ENCODE measurements around the gene UNC119. TPM values are rescaled to one million over a fixed set of nuclear protein-coding genes. Genes with fewer than 3 reads are reported as not detected.
"Not testable (repeated sequence)": the region's sequence is repeated elsewhere in the genome, so short reads cannot be mapped to it uniquely, and the experiment has no call there.

Gene UNC119
- total RNA-seq, 2 experiments from 2014 or later = 38.6 to 46.6 TPM

GRCh38 chr17:28523876-28524275, 28.5 kb downstream of the UNC119 start:
- no peak overlapping the region for H3K27ac Mint-ChIP-seq
- H3K27me3 Mint-ChIP-seq = peaks cover 2% of the 10 kb centered on the region
- CTCF ChIA-PET = no interaction called here
- no peak for DNase-seq
- H3K4me3 Mint-ChIP-seq = no peak overlapping the region
- POLR2A ChIA-PET = no interaction called here
- peaks cover 3% of the 10 kb centered on the region for H3K4me1 Mint-ChIP-seq
- H3K9me3 Mint-ChIP-seq = no peaks in the 10 kb centered on the region
- H3K36me3 Mint-ChIP-seq (ENCODE audit: low read depth) = no peaks in the 10 kb centered on the region

DNA sequence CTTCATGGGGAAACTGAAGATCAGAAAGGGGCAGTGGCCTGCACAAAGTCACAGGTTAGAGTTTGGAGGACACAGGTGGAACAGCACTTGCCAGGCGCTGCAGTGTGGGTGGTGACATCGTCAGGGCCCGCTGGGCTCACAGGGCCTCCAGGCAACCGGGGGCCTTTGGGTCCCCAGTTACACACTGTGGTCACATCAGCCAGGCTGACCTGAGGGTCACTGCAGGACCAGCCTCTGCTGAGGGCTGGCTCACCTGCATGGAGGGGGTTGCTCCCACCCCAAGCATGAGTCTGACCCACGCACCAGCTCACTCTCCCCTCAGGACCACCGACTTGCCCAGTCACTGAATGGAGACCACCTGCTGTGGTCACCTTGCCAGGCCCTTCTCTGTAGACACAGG, 29.2 kb downstream of the UNC119 start:
- H3K9me3 Mint-ChIP-seq = no peaks in the 10 kb centered on the region
- POLR2A ChIA-PET = no interaction called here

DNA sequence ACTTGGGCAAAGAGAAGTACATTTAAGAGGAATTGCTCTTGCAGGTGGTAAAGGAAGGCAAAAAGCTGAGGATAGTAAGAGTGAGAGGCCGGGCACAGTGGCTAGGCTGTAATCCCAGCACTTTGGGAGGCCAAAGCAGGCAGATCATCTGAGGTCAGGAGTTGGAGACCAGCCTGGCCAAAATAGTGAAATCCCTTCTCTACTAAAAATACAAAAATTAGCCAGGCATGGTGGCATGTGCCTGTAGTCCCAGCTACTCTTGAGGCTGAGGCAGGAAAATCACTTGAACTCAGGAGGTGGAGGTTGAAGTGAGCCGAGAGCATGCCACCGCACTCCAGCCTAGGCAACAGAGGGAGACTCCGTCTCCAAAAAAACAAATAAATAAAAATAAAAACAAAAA, 30.1 kb downstream of the UNC119 start:
- H3K27me3 Mint-ChIP-seq; CTCF ChIA-PET; H3K27ac Mint-ChIP-seq; H3K4me3 Mint-ChIP-seq; H3K9me3 Mint-ChIP-seq; H3K36me3 Mint-ChIP-seq (ENCODE audit: low read depth); H3K4me1 Mint-ChIP-seq; DNase-seq; POLR2A ChIA-PET: not testable (repeated sequence)

More for the DNA sequence above, 29.2 kb downstream of the UNC119 start:
- DNase-seq = no peak
- H3K4me3 Mint-ChIP-seq = no peak overlapping the region
- H3K27me3 Mint-ChIP-seq = peaks cover 6% of the 10 kb centered on the region
- no peak overlapping the region for H3K27ac Mint-ChIP-seq
- H3K4me1 Mint-ChIP-seq = peaks cover 4% of the 10 kb centered on the region
- no peaks in the 10 kb centered on the region for H3K36me3 Mint-ChIP-seq (ENCODE audit: low read depth)
- CTCF ChIA-PET = no interaction called here

- Mint-ChIP-seq H3K27me3 (peaks cover 9% of the 10 kb centered on the region), H3K27ac (no peak overlapping the region), H3K9me3 (no peaks in the 10 kb centered on the region), H3K4me1 (peaks cover 4% of the 10 kb centered on the region), H3K36me3 (ENCODE audit: low read depth) (no peaks in the 10 kb centered on the region), H3K4me3 (no peak overlapping the region)
- DNase-seq = no peak
- ChIA-PET POLR2A (no interaction called here), CTCF (interaction anchor here (1.8 kb wide), 1 partner anchor 27 kb away, joined by 4 read pairs; no protein-coding TSS in a partner anchor)
Observed at GRCh38 chr17:28521311-28522085, 30.9 kb downstream of the UNC119 start.

DNA sequence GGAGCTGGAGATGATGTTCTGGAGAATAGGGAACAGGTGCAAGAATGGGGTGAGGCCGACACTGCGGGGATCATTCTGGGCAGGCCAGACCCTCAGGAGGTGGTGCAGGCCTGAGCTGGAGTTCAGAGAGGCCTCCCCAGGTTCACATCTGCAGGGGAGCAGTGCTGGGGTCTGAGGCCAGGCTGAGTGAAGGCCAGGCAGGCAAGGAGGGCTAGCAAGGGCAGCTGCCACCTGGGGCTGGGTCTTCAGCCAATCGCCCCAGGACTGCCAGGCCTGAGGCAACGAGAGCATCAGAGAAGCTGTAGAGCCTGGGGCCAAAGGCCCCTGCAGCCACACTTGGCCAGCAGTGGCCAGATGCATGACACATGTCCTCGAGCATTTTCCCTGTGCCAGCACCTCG, 31.7 kb downstream of the UNC119 start:
- ChIA-PET CTCF (interaction anchor here (1.8 kb wide), 1 partner anchor 28 kb away, joined by 4 read pairs; no protein-coding TSS in a partner anchor), POLR2A (no interaction called here)
- Mint-ChIP-seq H3K4me3 (no peak overlapping the region), H3K27me3 (peaks cover 9% of the 10 kb centered on the region), H3K36me3 (ENCODE audit: low read depth) (no peaks in the 10 kb centered on the region), H3K4me1 (peaks cover 4% of the 10 kb centered on the region), H3K9me3 (peaks cover 6% of the 10 kb centered on the region), H3K27ac (no peak overlapping the region)
- no peak for DNase-seq

DNA sequence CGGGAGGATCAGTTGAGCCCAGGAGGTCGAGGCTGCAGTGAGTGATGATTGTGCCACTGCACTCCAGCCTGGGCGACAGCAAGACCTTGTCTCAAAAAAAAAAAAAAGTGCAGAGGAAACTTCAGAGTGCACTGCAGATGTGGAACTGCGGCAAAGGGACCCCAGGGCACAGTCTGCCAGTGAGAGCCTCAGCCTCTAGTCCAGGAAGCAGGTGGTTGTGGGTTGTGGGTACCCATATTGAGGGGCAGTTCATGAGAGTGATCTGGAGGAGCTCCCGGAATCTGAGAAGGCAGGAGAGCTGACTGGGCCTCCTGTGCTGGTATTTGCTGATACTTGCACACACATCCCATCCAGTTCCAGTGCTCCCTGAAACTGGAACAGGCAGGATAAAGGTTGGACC, 33.2 kb downstream of the UNC119 start:
- no peak for DNase-seq
- Mint-ChIP-seq H3K27me3 (peaks cover 9% of the 10 kb centered on the region), H3K4me3 (no peak overlapping the region), H3K4me1 (peaks cover 4% of the 10 kb centered on the region), H3K36me3 (ENCODE audit: low read depth) (no peaks in the 10 kb centered on the region), H3K27ac (no peak overlapping the region), H3K9me3 (peaks cover 6% of the 10 kb centered on the region)
- POLR2A ChIA-PET = no interaction called here
- CTCF ChIA-PET = interaction anchor here (0.7 to 1.1 kb wide), 2 partner anchors 16 to 21 kb away, joined by 3 to 5 read pairs; no protein-coding TSS in a partner anchor

- POLR2A ChIA-PET = no interaction called here
- Mint-ChIP-seq H3K4me1 (peaks cover 4% of the 10 kb centered on the region), H3K36me3 (ENCODE audit: low read depth) (no peaks in the 10 kb centered on the region), H3K4me3 (no peak overlapping the region), H3K27ac (no peak overlapping the region), H3K9me3 (peaks cover 6% of the 10 kb centered on the region), H3K27me3 (peaks cover 11% of the 10 kb centered on the region)
- CTCF ChIA-PET = no interaction called here
- no peak for DNase-seq
Observed at GRCh38 chr17:28518578-28518977, 33.8 kb downstream of the UNC119 start.

- H3K4me1 Mint-ChIP-seq = peaks cover 4% of the 10 kb centered on the region
- H3K27ac Mint-ChIP-seq = no peak overlapping the region
- peaks cover 6% of the 10 kb centered on the region for H3K9me3 Mint-ChIP-seq
- no peak overlapping the region for H3K4me3 Mint-ChIP-seq
- DNase-seq = no peak
- no peaks in the 10 kb centered on the region for H3K36me3 Mint-ChIP-seq (ENCODE audit: low read depth)
- peaks cover 14% of the 10 kb centered on the region for H3K27me3 Mint-ChIP-seq
- ChIA-PET CTCF (no interaction called here), POLR2A (no interaction called here)
Observed at GRCh38 chr17:28518132-28518531, 34.3 kb downstream of the UNC119 start.

GRCh38 chr17:28515518-28515917, 36.9 kb downstream of the UNC119 start:
- ChIA-PET POLR2A (no interaction called here), CTCF (no interaction called here)
- H3K27ac Mint-ChIP-seq = no peak overlapping the region

DNA sequence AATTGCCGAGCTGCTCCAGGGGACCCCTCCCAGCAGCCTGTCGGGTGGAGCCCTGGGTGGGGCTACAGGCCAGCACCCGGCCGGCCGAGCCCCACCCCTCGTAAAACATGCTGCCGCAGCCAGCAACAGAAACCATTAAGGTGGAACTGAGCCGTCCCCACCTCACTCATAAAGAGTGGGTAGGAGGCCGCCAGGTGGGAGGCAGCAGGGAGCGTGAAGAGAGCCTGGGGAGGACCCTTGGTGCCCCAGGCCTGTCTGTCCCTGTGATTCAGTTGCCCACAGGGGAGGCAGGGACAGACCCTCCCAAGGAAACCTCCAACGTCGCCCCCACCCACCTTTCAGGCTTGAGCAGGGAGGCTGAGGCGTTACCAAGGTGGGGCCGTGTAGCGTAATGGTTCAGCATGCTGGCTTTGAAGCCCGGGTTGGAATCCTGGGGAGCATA, 37.8 kb downstream of the UNC119 start:
- H3K4me1 Mint-ChIP-seq = peaks cover 4% of the 10 kb centered on the region
- no peak for DNase-seq
- H3K27ac Mint-ChIP-seq = no peak overlapping the region
- POLR2A ChIA-PET = no interaction called here
- CTCF ChIA-PET = no interaction called here
- H3K4me3 Mint-ChIP-seq = no peak overlapping the region
- peaks cover 17% of the 10 kb centered on the region for H3K27me3 Mint-ChIP-seq
- peaks cover 6% of the 10 kb centered on the region for H3K9me3 Mint-ChIP-seq
- H3K36me3 Mint-ChIP-seq (ENCODE audit: low read depth) = no peaks in the 10 kb centered on the region

More at GRCh38 chr17:28515518-28515917, 36.9 kb downstream of the UNC119 start:
- H3K4me3 Mint-ChIP-seq = no peak overlapping the region
- peaks cover 4% of the 10 kb centered on the region for H3K4me1 Mint-ChIP-seq
- DNase-seq = no peak
- H3K27me3 Mint-ChIP-seq = peaks cover 14% of the 10 kb centered on the region
- no peaks in the 10 kb centered on the region for H3K36me3 Mint-ChIP-seq (ENCODE audit: low read depth)
- peaks cover 6% of the 10 kb centered on the region for H3K9me3 Mint-ChIP-seq

GRCh38 chr17:28513476-28513875, 38.9 kb downstream of the UNC119 start:
- H3K4me1 Mint-ChIP-seq = no peaks in the 10 kb centered on the region
- no peak overlapping the region for H3K4me3 Mint-ChIP-seq
- no peak for DNase-seq
- ChIA-PET POLR2A (no interaction called here), CTCF (interaction anchor here (1.3 kb wide), 1 partner anchor 9 kb away, joined by 3 read pairs; no protein-coding TSS in a partner anchor)
- H3K27me3 Mint-ChIP-seq = peaks cover 13% of the 10 kb centered on the region
- no peak overlapping the region for H3K27ac Mint-ChIP-seq
- no peaks in the 10 kb centered on the region for H3K36me3 Mint-ChIP-seq (ENCODE audit: low read depth)
- peaks cover 6% of the 10 kb centered on the region for H3K9me3 Mint-ChIP-seq

DNA sequence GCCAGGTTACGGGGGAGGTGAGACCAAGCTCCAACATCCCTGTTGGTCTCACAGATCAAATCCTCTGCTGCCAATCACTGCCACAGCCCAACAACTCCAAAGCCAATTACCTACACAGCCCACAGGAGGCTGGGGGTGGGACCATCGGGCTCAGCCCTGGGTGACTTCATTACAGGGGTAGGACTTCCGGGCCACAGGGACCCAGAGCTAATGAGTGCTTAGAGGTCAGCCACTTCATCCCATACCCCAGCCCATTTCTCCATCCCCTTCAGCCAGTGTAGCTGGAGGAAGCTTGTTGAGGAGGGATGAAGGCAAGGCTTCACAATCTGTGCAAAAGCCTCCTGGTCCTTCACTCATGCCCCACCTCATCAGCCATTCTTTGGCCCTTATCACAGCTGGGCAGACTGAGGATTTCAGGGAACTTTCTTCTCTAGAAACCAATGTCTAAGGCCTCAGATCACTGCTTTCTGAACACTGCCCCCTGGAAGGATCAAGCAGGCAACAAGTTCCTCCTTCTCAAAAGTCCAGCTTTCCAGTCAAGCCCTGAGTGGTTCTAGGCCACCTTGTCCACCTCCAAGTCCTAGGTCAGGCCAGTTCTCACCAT, 40.5 kb downstream of the UNC119 start:
- no peak for DNase-seq
- Mint-ChIP-seq H3K9me3 (peaks cover 6% of the 10 kb centered on the region), H3K27me3 (peaks cover 8% of the 10 kb centered on the region), H3K36me3 (ENCODE audit: low read depth) (no peaks in the 10 kb centered on the region), H3K4me3 (no peak overlapping the region), H3K27ac (no peak overlapping the region), H3K4me1 (no peaks in the 10 kb centered on the region)
- CTCF ChIA-PET = interaction anchor here (0.8 to 1.3 kb wide), 2 partner anchors 8 to 28 kb away, joined by 3 to 4 read pairs; no protein-coding TSS in a partner anchor
- POLR2A ChIA-PET = no interaction called here

DNA sequence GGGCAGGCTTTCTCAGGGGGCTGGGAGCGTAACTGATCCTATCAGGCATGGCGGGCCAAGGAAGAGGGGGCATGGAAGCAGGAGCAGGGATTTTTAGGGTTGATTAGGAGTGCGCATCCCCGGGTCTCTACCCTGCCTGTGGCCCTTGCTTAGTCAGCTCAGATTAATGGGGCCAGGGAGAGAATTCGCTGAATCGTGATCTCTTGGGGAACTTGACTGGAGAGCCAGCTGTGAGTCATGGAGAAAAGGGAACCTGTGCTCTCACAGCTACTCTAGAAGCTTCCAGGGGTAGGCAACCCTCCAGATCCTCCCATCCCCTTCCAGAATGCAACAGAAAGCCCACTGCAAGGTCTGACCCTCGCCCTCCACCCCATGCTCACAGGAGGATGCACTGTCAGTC, 42.6 kb downstream of the UNC119 start:
- Mint-ChIP-seq H3K4me1 (no peaks in the 10 kb centered on the region), H3K4me3 (no peak overlapping the region), H3K36me3 (ENCODE audit: low read depth) (no peaks in the 10 kb centered on the region), H3K9me3 (no peaks in the 10 kb centered on the region), H3K27me3 (peaks cover 8% of the 10 kb centered on the region), H3K27ac (no peak overlapping the region)
- DNase-seq = no peak
- ChIA-PET POLR2A (no interaction called here), CTCF (no interaction called here)
